ENCODE results near the gene MDM2.
A peak's percentile ranks its signal among the peaks of the same experiment; 100 is the strongest.

The MDM2 gene

GRCh38 chr12:68807576-68808387, at the start of gene MDM2:
MDM2 (plus strand) TSS chr12:68808177; CDS start chr12:68808478, 301 bp downstream.
- DNase-seq (ENCODE audit: low spot score), result peak; percentile 89

DNA sequence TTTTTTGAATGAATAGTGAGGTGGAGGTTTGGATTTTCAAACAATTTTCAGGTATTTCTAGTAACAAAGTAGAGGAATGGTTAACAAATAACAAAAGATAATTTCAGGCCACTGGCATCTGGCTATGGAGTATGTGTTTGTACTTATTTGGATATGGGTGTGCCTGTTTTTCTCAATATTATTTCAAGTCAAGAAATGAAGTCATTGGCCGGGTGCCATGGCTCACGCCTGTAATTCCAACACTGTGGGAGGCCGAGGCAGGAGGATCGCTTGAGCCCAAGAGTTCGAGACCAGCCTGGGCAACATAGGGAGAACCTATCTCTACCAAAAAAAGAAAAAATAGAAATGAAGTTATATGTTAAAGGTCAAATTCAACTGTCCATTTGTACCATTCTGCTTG, 48.1 kb upstream of the MDM2 start:
- no peak for DNase-seq (ENCODE audit: low spot score)

GRCh38 chr12:68760806-68761441, 47.1 kb upstream of the MDM2 start:
- DNase-seq (ENCODE audit: low spot score), result no peak

DNA sequence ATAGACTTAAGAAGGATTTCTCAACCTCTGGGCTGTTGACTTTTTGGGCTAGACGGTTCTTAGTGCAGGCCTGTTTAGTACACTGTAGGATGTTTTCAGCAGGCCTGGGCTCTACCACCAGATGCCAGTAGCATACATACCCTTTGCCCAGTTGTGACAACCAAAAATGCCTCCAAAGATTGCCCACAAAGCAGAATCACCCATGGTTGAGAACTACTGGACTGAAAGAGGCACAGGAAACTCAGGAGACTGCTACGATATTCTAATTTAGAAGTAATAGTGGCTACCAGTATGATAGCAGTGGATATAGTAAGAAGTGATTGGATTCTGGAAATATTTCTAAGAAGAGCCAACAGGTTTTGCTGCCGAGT, 46.5 kb upstream of the MDM2 start:
- DNase-seq (ENCODE audit: low spot score), result no peak

GRCh38 chr12:68761901-68762630, 45.9 kb upstream of the MDM2 start:
- no peak for DNase-seq (ENCODE audit: low spot score)

DNA sequence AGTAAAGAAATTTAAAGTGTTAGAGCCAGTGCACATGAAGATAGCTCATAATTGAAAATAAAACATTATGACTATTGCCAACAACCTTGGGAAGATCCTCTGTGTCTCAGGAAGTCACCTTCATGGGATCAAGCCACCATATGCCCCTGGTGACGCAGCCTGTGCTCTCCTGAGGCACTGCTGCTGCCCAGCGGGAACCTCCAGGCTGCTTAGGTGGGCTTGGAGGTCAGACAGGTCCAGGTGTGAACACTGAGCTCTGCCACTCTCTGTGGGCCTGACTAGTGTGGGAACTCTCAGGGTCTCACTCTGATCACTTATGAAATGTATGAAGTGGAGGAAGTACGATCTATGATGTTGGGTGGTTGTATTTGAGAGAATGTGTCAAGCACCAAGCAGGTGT, 45.3 kb upstream of the MDM2 start:
- no peak for DNase-seq (ENCODE audit: low spot score)

DNA sequence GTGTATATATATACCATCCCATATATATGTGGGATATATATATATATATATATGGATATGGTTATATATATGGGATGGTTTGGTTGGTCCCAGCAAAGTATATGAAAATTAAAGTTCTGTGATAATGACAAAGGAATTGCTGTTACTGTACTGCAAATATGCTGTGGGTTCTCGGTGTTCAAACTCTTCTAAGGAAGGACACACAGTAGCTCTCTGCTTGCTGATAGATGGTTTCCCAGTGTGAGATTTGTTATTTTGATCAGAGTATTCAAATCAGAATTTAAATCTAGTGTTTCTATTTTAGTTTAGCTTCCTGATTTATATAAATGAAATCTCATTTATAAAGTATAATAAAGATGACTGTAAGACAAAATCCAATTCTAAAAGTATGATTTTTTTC, 42.3 kb upstream of the MDM2 start:
- DNase-seq (ENCODE audit: low spot score), result no peak

DNA sequence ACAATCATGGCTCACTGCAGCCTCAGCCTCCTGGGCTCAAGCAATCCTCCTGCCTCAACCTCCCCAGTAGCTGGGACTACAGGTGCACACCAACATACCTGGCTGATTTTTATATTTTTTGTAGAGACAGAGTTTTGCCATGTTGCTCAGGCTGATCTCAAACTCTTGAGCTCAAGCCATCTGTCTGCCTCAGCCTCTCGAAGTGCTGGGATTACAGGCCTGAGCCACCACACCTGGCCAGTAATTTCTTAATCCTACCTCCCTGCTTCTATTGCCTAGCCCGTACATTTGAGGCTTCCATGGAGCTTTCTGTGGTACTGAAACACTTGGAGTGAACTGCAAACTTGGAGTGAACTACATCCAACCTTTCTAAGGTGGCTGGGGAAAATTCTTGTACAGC, 41.3 kb upstream of the MDM2 start:
- DNase-seq (ENCODE audit: low spot score), result no peak

DNA sequence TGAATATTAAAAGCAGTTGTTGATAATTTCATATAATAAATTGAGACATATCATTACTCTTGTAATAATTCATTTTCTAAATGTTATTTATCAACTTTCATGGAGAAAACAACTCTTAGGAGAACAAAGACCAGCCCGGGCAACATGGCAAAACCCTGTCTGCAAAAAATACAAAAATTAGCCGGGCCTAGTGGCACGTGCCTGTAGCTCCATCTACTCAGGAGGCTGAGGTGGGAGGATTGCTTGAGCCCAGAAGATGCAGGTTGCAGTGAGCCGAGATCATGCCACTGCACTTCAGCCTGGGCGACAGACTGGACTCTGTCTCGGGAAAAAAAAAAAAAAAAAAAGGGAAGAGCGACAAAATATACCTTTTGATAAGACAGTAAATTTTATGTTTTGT, 40.8 kb upstream of the MDM2 start:
- DNase-seq (ENCODE audit: low spot score), result no peak

GRCh38 chr12:68768431-68768939, 39.5 kb upstream of the MDM2 start:
- DNase-seq (ENCODE audit: low spot score), result no peak

DNA sequence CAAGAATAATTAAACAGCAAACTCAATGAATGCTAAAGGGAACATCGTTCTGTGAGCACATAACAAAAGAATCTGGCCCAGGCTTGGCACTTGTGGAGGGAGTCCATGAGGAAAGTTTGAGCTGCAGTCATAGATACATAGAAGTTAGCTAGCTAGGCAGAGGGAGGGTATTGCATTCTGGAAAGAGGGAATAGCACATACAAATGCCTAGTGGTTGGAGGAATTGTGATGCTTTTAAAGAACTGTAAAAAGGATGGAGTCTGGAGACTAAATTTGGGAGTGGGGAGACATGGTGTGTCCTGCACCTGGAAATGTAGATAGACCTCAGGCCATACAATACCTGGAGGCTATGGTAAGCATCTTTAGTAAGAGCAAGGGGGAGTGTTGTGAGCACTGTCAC, 38.0 kb upstream of the MDM2 start:
- no peak for DNase-seq (ENCODE audit: low spot score)

- no peak for DNase-seq (ENCODE audit: low spot score)
Measured at GRCh38 chr12:68771223-68771925, 36.6 kb upstream of the MDM2 start.

GRCh38 chr12:68772714-68773113, 35.3 kb upstream of the MDM2 start:
- DNase-seq (ENCODE audit: low spot score), result no peak

DNA sequence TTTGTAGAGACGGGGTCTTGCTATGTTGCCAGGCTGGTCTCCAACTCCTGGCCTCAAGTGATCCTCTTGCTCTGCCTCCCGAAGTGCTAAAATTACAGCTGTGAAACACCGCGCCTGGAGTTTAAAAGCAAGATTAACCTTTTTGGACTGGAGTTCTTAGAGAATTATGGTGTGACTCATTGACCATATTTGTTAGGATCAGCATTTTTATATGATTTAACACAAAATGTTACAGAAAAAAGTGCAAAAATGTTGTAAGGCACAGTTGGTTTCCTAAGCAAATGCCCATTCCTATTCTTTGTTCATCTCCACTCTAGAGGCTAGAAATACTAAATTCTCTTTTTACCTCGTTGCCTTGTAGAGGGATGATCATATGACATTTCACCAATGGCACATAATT, 34.4 kb upstream of the MDM2 start:
- DNase-seq (ENCODE audit: low spot score), result no peak

- DNase-seq (ENCODE audit: low spot score), result no peak
Measured at GRCh38 chr12:68775121-68775630, 32.8 kb upstream of the MDM2 start.

DNA sequence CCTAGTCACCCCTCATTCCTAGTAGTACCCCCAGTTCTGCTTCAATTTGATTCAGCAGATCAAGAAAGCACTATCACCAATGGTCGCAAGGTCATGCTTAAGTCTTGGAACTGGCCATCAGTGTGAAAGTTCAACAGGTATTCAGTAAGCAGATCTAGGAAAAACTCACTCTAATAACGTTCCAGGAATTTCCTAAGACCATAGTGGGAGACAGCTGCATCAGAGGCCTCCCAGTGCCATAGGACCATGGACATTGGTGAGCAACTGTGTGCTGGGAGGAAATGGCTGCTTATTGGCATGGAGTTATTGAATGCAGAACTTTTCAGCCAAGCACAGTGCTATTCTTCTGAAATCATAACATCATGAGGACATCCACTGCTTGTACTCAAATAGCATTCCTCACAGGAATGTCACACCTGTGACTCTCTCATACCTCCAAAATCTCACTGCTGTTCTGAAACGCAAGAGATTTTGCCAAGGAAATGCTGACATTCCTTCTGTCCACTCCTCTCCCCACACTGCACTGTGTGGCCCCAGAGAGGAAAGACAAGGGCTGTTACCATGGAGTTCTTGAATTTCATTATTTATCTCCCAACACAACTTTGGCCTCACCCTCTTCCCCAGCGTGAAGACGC, 30.9 kb upstream of the MDM2 start:
- DNase-seq (ENCODE audit: low spot score), result no peak

GRCh38 chr12:68779280-68779679, 28.7 kb upstream of the MDM2 start:
- DNase-seq (ENCODE audit: low spot score), result no peak

GRCh38 chr12:68780731-68781130, 27.2 kb upstream of the MDM2 start:
- peak; percentile 20 for DNase-seq (ENCODE audit: low spot score)

DNA sequence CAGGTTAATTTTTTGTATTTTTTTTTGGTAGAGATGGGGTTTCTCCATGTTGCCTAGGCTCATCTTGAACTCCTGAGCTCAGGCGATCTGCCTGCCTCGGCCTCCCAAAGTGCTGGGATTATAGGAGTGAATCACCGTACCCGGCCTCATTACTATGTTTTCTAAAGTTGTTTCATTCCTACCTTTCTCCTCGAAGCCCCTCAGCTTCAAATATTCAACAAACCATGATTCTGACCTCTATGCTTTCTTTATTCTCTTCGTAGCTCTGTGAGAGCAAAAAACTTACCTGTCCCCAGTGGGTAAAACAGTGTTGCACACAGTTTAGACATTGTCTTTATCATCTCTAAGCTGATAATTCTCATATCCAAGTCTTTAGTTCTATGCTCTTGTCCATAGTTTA, 26.2 kb upstream of the MDM2 start:
- DNase-seq (ENCODE audit: low spot score), result no peak

- DNase-seq (ENCODE audit: low spot score), result no peak
Measured at GRCh38 chr12:68784015-68784414, 24.0 kb upstream of the MDM2 start.

DNA sequence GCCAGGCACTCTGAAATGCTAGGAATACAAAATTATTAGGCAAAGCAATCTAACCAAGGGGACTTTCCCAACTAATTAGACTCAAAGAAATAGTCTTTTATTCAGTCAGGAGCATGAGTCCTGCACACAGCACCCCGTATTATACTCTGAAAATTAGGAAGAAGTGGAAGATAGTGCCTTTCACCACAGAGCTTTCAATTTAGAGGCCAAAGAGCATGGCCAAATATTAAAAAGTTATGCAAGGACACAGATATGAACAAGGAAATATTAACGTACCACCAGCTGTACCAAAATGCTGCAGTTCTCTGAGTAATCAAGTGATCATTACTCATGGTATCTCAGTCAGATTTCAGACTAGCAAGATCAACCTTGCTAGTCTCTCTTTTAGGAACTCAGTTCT, 22.6 kb upstream of the MDM2 start:
- no peak for DNase-seq (ENCODE audit: low spot score)

DNA sequence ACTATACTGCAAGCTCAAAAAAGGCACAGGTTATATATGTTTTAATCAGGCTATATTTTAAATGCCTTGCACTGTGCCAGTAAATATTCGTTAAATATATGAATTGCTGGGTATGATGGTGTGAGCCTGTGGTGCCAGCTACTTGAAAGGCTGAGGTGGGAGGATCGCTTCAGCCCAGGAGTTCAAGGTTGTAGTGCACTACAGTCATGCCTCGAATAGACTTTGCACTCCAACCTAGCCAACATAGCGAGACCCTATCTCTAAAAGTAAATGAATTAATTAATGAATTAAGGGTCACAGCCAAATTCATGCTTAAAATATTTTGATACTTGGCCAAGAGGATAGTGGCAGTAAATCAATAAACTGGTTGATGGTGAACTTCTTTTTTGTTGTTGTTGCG, 22.2 kb upstream of the MDM2 start:
- DNase-seq (ENCODE audit: low spot score), result no peak
